NCI-H1105 treated with DMSO at 0.1 percent for 48 hours (cell line): Measurements from ENCODE around the gene ETV3L.
A peak's percentile ranks its signal among the peaks of the same experiment; 100 is the strongest.
"Not testable (repeated sequence)": the region's sequence is repeated elsewhere in the genome, so short reads cannot be mapped to it uniquely, and the experiment has no call there.

ENCODE experiments used
- DNase-seq: peaks from one replicate; lab custom pipeline; 2025; lab: John Stamatoyannopoulos, UW

The ETV3L gene

GRCh38 chr1:157105298-157105987 lies 5.8 kb upstream of the ETV3L start:
- DNase-seq: no peak

DNA sequence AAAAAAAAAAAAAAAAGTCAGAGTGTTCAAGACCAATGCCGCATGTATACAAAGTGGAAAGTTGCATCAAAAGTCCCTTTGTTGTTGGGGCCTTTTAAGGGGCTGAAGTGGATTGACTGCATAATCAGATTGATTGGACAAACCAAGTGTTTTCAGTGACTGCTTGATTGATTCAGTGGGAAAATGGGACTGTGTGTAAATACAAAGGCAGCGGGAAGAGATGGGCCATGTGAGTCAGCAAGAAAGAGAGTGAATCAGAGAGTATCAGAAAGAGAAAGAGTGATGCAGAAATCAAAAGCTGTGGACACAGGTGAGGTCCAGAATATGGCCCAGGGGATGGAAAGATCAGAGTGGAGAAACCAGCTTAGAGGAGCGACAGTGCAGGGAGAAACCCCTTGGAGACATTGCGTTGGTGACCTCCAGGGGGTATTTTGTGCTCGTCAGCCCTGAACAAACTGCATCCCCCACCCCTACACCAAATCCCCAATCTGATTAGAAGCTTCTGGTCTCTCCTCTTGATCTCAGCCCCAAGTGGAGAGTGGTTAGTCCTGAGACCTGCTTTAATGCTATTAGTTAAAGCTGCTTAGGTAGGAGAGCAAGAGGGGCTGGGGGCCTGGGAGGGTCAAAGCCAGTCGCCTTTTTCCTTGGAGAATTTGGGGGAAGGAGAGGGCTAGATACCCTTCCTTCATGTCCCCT lies 5.1 kb upstream of the ETV3L start:
- DNase-seq: no peak

- DNase-seq: no peak
These were observed 3.7 kb upstream of the ETV3L start for GRCh38 chr1:157103268-157103667.

DNA sequence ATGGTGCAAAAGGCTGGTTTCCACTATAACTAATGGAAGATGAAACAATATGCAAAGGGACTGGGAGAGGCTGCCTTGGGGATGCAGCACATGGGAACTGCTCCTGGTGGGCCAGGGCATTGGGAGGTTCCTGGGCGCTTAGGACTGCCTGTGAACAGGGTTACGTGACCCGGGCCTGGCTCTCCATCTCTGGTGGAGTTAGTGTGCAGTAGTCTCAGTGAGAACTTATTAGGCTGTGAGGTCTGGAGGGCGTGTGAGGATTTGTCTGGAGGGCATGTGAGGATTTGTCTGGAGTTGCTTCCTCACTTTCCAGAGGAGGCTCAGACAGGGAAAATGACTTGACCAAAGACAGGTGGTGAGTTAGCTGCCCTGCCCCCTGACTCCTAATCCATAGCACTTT lies 1.5 kb upstream of the ETV3L start:
- no peak for DNase-seq

DNA sequence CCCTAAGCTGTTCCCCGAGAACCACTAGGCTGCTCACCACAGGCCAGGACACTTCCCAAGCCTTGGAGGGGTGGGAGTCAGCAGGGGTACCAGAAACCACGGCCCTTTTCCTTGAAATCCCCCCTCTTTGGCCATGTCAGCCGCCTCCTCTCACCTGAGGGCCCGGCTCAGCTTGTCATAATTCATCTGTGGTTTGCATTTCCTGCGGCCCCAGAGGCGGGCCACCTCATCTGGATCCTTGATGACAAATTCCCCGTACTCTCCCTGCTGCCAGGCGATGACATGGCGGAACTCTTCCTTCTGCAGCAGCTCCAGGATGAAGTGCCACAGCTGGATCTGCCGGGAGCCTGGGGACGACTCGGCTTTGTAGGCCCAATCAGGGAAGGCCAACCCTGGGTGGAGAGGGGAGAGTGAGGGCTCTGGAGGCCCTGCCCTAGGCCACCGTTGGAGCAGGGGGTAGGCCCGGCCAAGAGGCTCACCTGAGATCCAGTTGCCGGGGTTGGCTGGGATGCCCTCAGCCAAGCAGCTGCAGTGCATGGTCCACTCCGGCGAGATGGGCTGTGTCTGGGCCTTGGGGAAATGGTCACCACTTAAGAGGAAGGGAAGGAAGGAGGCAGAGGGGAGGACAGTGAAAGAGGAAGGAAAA lies 498 bp downstream of the ETV3L start:
- not testable (repeated sequence) for DNase-seq

DNA sequence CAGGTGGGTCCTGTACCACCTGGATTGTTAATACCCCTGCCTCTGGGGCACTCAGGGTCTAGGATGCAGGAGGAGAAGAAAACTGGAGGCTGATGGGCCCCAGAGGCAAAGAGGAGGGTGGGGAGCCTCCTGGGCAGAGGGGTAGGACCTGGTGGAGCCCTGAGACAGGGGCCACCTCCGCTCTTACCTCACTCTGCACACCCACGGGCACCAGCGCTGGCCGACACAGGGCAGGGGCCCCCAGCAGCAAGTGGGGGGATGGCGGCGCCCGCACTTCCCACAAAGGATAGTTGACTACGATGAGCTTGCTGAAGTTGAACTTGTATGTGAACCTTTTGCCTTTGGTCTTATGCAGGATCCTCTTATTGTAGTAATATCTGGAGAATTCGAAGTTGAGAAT lies 1.1 kb downstream of the ETV3L start:
- no peak for DNase-seq

- no peak for DNase-seq
These were observed 1.9 kb downstream of the ETV3L start for GRCh38 chr1:157097692-157098091.

GRCh38 chr1:157096881-157097280 lies 2.7 kb downstream of the ETV3L start:
- no peak for DNase-seq

- DNase-seq: no peak
These were observed 4.1 kb downstream of the ETV3L start for GRCh38 chr1:157095551-157095950.

DNA sequence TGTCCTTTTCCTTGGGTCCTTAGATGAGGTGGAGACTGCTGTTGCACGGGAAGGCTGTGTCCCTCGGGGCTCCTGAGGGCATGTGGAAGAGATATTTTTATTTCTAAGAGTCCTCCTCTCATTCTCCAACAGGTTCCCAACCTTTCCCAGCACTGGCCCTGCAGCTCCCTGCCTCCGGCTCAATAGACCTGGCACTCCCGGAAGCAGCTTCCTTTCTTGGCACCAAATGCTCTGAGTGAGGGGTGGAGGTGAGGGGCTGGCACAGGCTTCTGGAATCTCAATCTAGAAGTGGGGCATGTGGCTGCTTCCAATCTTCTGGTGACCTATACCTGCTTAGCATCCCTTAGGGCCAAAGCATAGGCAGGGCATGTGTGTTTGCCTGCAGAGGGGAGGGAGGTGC lies 4.5 kb downstream of the ETV3L start:
- DNase-seq: no peak

- no peak for DNase-seq
These were observed 6.8 kb downstream of the ETV3L start for GRCh38 chr1:157092831-157093230.

DNA sequence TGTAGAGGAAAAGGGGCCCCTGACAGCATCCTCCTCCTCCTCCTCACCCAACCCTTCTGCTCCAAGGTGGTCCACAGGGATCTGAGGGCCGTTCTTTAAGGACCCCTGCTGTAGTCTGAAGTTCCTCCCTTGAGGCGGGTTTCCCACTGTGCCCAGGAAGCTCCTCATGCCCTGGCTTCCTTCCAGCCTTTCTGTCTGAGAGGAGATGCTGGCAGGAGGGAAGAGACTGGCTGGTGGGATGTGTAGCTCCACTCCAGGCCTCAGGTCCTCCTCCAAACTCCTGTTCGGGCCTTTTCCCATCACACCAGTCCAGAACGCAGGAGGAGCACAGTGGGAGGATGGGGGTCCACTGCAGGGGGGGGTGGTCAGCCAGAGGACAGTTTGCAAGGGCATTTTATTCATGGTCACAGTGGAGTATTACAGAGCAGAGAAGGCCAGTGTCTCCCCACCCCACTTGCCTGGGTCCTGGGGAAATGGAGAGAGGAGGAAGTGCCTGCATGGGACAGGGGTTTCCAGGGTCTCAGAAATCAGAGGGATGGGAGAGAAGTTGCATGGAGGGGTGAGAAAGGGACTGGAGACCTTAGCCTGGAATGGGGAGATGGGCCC lies 7.8 kb downstream of the ETV3L start:
- no peak for DNase-seq

DNA sequence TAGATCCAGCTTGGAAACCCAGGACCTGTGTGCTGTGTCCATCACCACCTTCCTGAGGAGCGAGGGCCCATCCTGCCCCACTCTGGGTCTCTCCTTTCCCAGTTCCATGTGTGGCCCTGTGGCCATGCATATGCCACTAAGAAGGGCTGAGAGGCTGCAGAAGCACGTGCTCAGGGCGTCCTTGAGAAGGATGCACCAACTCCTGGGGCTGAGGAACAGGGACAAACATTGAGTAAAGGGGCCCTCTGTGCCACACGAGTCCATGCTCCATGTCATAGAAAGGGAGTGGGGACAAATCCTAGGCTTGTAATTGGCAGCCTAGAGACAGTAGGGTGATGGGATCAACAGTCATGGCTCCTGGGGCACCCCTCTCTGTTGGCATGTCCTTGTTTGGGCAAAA lies 8.4 kb downstream of the ETV3L start:
- DNase-seq: no peak

DNA sequence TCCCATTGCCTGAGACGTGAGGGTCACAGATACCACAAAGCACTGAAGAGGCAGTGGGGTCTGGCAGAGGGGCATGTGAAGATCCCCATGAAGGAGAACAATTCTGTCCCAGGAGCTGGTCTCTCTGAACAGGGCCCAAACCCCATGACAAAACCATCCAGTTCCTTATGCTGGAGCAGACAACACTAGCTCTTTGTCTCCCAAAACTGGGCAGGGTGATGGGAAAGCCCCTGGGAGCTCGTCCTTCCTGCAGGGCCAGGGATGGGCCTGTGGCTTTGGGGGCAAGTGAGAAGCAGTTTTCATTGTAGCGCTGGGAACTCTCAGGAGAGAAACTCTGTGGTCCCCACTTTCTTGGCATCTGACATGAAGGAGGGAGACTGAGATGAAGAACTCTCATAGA lies 8.8 kb downstream of the ETV3L start:
- no peak for DNase-seq

GRCh38 chr1:157090196-157090647 lies 9.4 kb downstream of the ETV3L start:
- DNase-seq: peak; percentile 60

DNA sequence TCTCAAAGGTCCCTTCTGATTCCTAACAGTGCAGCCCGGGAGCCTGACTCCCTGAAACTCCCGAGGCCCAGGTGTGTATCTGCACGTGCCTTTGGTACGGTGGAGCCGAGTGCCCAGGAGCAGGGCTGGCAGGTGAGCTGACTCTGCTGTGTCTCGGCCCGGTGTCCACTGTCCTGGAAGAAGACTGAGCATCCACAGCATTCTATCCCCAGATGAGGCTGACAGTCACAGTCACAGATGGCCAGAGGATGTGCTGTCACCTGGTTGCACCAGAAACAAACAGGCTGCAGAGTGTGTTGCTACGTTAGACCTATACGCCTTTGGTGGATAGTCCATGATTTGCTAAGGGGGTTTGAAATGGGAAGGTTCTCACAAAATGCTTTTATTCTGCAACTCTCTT lies 9.8 kb downstream of the ETV3L start:
- DNase-seq: no peak

DNA sequence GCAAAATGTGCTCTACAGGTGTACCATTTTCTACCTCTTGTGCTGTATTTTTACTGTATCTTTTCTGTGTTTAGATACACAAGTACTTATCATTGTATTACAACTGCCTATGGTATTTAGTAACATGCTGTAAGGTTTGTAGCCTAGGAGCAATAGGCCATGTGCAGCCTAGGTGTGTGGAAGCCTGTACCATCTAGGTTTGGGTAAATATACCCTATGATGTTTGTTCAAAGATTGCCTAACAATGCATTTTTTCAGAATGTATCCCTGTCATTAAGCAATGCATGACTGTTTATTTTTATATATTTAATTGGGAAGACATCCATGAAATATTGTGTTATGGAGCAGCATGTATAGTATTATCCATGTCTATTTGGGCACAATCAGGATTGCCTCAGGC lies 11.0 kb downstream of the ETV3L start:
- DNase-seq: no peak

GRCh38 chr1:157087030-157087429 lies 12.6 kb downstream of the ETV3L start:
- DNase-seq: no peak

GRCh38 chr1:157086299-157086698 lies 13.3 kb downstream of the ETV3L start:
- DNase-seq: no peak

GRCh38 chr1:157085421-157085820 lies 14.2 kb downstream of the ETV3L start:
- DNase-seq: no peak

DNA sequence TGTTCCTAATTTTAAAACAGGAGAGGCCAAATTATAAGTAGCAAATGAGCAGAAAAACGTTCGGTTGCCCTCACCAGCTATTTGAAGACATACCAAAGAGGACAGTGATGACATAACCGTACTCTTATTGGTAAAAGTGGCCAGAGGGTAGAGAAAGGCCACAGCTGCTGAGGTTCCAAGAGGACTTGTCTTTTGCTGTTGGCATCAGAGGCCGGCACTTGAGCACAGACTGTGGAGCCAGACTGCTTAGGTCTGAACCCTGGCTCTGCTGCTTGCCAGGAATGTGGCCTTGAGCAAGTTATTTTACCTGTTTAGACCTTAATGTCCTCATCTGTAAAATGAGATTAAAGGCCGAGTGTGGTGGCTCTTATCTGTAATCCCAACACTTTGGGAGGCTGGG lies 14.9 kb downstream of the ETV3L start:
- DNase-seq: no peak

GRCh38 chr1:157081707-157082106 lies 17.9 kb downstream of the ETV3L start:
- DNase-seq: no peak

- DNase-seq: no peak
These were observed 18.9 kb downstream of the ETV3L start for GRCh38 chr1:157080714-157081113.
